ENCODE measurements around the gene DNAAF3. TPM values are rescaled to one million over a fixed set of nuclear protein-coding genes. Genes with fewer than 3 reads are reported as not detected.
"Not testable (repeated sequence)": the region's sequence is repeated elsewhere in the genome, so short reads cannot be mapped to it uniquely, and the experiment has no call there.

The DNAAF3 gene
- 0.51 TPM for total RNA-seq

- peak; percentile 98 for DNase-seq
Observed at GRCh38 chr19:55166530-55167268, at the start of gene DNAAF3. Gene DNAAF3, minus strand, starts transcription at chr19:55166613. Its CDS starts 200 bp downstream, at chr19:55166413.

- DNase-seq, result no peak
Observed at GRCh38 chr19:55213547-55213946, 47.1 kb upstream of the DNAAF3 start.

GRCh38 chr19:55212447-55212846 is 46.0 kb upstream of the DNAAF3 start:
- no peak for DNase-seq

GRCh38 chr19:55209693-55210472 is 43.5 kb upstream of the DNAAF3 start:
- DNase-seq, result no peak

GRCh38 chr19:55208880-55209692 is 42.7 kb upstream of the DNAAF3 start, which contains the start of gene PTPRH:
Gene PTPRH, minus strand, starts transcription at chr19:55209501. Its CDS starts 68 bp downstream, at chr19:55209433.
- DNase-seq, result no peak

GRCh38 chr19:55206664-55207500 is 40.5 kb upstream of the DNAAF3 start:
- DNase-seq, result peak; percentile 50

GRCh38 chr19:55202199-55202598 is 35.8 kb upstream of the DNAAF3 start:
- not testable (repeated sequence) for DNase-seq

GRCh38 chr19:55199620-55200204 is 33.3 kb upstream of the DNAAF3 start:
- DNase-seq, result no peak

GRCh38 chr19:55198651-55199050 is 32.2 kb upstream of the DNAAF3 start:
- no peak for DNase-seq

- no peak for DNase-seq
Observed at GRCh38 chr19:55197528-55197927, 31.1 kb upstream of the DNAAF3 start.

- no peak for DNase-seq
Observed at GRCh38 chr19:55196803-55197202, 30.4 kb upstream of the DNAAF3 start.

- no peak for DNase-seq
Observed at GRCh38 chr19:55193481-55193880, 27.1 kb upstream of the DNAAF3 start.

- no peak for DNase-seq
Observed at GRCh38 chr19:55189403-55189835, 23.0 kb upstream of the DNAAF3 start.

GRCh38 chr19:55188625-55189024 is 22.2 kb upstream of the DNAAF3 start:
- no peak for DNase-seq

- DNase-seq, result no peak
Observed at GRCh38 chr19:55186080-55186479, 19.7 kb upstream of the DNAAF3 start.

- DNase-seq, result no peak
Observed at GRCh38 chr19:55181740-55182139, 15.3 kb upstream of the DNAAF3 start.

- DNase-seq, result peak; percentile 62
Observed at GRCh38 chr19:55179606-55180484, 13.4 kb upstream of the DNAAF3 start, which contains the start of gene SYT5. Gene SYT5, minus strand, starts transcription at chr19:55180289. Its CDS starts 1,248 bp downstream, at chr19:55179041.

GRCh38 chr19:55178781-55179599 is 12.6 kb upstream of the DNAAF3 start:
- DNase-seq, result peak; percentile 77

- DNase-seq, result no peak
Observed at GRCh38 chr19:55176076-55176475, 9.7 kb upstream of the DNAAF3 start.

All from tongue (tissue), 2 donors.